ENCODE data around the gene PGBD2. TPM values are rescaled to one million over a fixed set of nuclear protein-coding genes. Genes with fewer than 3 reads are reported as not detected.
A peak's percentile ranks its signal among the peaks of the same experiment; 100 is the strongest.
"Not testable (repeated sequence)": the region's sequence is repeated elsewhere in the genome, so short reads cannot be mapped to it uniquely, and the experiment has no call there.

The PGBD2 gene
- polyA plus RNA-seq, 2 of the 4 experiments (the other 2 are of a cell fraction) = 5.6 to 7.1 TPM

DNA sequence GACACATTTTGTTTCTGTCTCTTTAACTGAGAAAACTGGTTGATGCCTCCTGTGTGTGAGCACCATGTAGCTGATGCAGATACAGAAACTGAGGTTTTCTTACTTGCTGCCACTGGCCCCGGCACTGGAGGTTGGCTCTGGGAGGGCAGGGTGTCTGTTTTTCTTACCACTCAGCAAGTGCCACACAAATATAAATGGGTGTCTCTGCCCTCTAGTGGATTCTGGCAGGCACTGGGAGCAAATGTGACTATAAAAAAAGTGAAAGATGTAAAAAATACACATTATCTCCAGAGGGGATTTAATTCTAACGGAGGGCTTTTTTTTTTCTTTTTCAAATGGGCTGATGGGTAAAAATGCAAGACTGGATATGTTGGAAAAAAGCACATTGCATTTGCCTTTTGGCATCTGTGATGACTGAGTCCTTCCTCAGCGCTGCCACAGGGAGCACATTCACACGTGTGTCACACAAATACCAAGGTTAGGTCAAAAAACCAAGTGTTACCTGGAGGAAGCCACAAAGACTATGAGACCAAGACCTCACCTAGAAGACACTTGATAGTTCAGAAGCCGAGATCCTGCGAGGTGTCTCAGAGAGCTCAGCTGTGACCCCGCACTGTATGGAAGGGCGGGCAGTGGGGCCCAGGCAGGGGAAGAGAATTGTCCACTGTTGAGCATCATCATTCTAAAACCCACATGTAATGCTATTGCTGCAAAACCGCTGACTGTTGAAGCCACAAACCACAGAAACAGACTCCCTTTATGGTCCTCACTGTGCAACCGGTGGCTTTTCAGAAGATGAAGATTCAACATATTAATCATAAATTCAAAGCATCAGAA lies 18.9 kb downstream of the PGBD2 start:
- H3K4me1 ChIP-seq = no peaks in the 10 kb centered on the region
- ChIA-PET POLR2A (no interaction called here), CTCF (interaction anchor here (0.6 to 2.5 kb wide), 8 partner anchors 8 to 131 kb away, joined by 3 to 11 read pairs (median 4); no protein-coding TSS in a partner anchor)
- no peak overlapping the region for H3K27ac ChIP-seq
- FAIRE-seq (no peak), DNase-seq (ENCODE audit: low read depth in 1 of 2, low spot score in 1 of 2) (peak; percentile 54 to 75), ATAC-seq (peak; percentile 96 to 98)
- TF ChIP-seq ZFP36 (IDR thresholded peaks at IDR 0.05; ENCODE audit: borderline replicate concordance, partially characterized antibody) (no peak), MAZ (IDR thresholded peaks at IDR 0.05; ENCODE audit: borderline replicate concordance, low read depth, low read length) (no peak), CHD4 (IDR thresholded peaks at IDR 0.05; ENCODE audit: borderline replicate concordance) (no peak), RARB (CRISPR knock-in tag; IDR thresholded peaks at IDR 0.05) (no peak), MAFK (IDR thresholded peaks at IDR 0.05; ENCODE audit: partially characterized antibody) (peak; percentile 25), ZNF302 (CRISPR knock-in tag; IDR thresholded peaks at IDR 0.05) (no peak), NPAS2 (CRISPR knock-in tag; IDR thresholded peaks at IDR 0.05; ENCODE audit: borderline replicate concordance) (no peak), RAD21 (conservative IDR thresholded peaks at IDR 0.05 in 1 of 2, IDR thresholded peaks at IDR 0.05 in 1 of 2) (peak; percentile 63 to 71), HEYL (CRISPR knock-in tag; IDR thresholded peaks at IDR 0.05) (no peak), TP53 (CRISPR knock-in tag; IDR thresholded peaks at IDR 0.05) (no peak), EHMT2 (IDR thresholded peaks at IDR 0.05; ENCODE audit: low read depth) (no peak), FOSL2 (IDR thresholded peaks at IDR 0.05) (no peak), FOSL2 (CRISPR knock-in tag; IDR thresholded peaks at IDR 0.05) (no peak), HDAC2 (IDR thresholded peaks at IDR 0.05) (no peak), JUN (IDR thresholded peaks at IDR 0.05) (no peak), ZSCAN20 (CRISPR knock-in tag; IDR thresholded peaks at IDR 0.05) (no peak), E2F6 (IDR thresholded peaks at IDR 0.05; ENCODE audit: borderline replicate concordance, low read depth) (no peak), SMC3 (IDR thresholded peaks at IDR 0.05) (peak; percentile 62), PBX3 (IDR thresholded peaks at IDR 0.05) (no peak), ATOH8 (CRISPR knock-in tag; IDR thresholded peaks at IDR 0.05; ENCODE audit: low read depth) (no peak), TFCP2L1 (CRISPR knock-in tag; IDR thresholded peaks at IDR 0.05) (no peak), EP300 (IDR thresholded peaks at IDR 0.05) (no peak), FOSB (CRISPR knock-in tag; IDR thresholded peaks at IDR 0.05) (no peak), EHF (CRISPR knock-in tag; IDR thresholded peaks at IDR 0.05) (no peak)
- TF ChIP-seq, protein P1, sequence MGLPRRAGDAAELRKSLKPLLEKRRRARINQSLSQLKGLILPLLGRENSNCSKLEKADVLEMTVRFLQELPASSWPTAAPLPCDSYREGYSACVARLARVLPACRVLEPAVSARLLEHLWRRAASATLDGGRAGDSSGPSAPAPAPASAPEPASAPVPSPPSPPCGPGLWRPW (IDR thresholded peaks at IDR 0.05) = no peak
- TF ChIP-seq, protein P2, sequence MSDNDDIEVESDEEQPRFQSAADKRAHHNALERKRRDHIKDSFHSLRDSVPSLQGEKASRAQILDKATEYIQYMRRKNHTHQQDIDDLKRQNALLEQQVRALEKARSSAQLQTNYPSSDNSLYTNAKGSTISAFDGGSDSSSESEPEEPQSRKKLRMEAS (IDR thresholded peaks at IDR 0.05) = no peak
- TF ChIP-seq, protein P3, sequence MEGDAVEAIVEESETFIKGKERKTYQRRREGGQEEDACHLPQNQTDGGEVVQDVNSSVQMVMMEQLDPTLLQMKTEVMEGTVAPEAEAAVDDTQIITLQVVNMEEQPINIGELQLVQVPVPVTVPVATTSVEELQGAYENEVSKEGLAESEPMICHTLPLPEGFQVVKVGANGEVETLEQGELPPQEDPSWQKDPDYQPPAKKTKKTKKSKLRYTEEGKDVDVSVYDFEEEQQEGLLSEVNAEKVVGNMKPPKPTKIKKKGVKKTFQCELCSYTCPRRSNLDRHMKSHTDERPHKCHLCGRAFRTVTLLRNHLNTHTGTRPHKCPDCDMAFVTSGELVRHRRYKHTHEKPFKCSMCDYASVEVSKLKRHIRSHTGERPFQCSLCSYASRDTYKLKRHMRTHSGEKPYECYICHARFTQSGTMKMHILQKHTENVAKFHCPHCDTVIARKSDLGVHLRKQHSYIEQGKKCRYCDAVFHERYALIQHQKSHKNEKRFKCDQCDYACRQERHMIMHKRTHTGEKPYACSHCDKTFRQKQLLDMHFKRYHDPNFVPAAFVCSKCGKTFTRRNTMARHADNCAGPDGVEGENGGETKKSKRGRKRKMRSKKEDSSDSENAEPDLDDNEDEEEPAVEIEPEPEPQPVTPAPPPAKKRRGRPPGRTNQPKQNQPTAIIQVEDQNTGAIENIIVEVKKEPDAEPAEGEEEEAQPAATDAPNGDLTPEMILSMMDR (IDR thresholded peaks at IDR 0.05) = peak; percentile 70
- H3K9me3 ChIP-seq = no peaks in the 10 kb centered on the region
- no peak overlapping the region for H3K4me2 ChIP-seq
- H3K4me3 ChIP-seq = no peak overlapping the region
- 62% methylated on average over 10 of the region's 10 CpGs for WGBS (ENCODE audit: missing lambda C conversion rate)

- H3K4me1 ChIP-seq; H3K4me2 ChIP-seq; H3K27ac ChIP-seq; DNase-seq (ENCODE audit: low read depth in 1 of 2, low spot score in 1 of 2); H3K9me3 ChIP-seq; H3K4me3 ChIP-seq; FAIRE-seq; ATAC-seq: not testable (repeated sequence)
- ChIA-PET POLR2A (interaction anchor here (1.2 kb wide), 1 partner anchor 88 kb away, joined by 3 read pairs; the partner anchor contains the start of gene ZNF672), CTCF (interaction anchor here (0.8 to 2.4 kb wide), 7 partner anchors 11 to 302 kb away, joined by 3 to 7 read pairs (median 3); partner anchors contain the start of gene ZNF692)
- WGBS (ENCODE audit: missing lambda C conversion rate) = 59% methylated on average over 4 of the region's 4 CpGs
Measured at GRCh38 chr1:248925859-248926258, 19.8 kb downstream of the PGBD2 start.

Measured in A549 (cell line).